Measurements from ENCODE around the gene SLC6A2.
"Not testable (repeated sequence)": the region's sequence is repeated elsewhere in the genome, so short reads cannot be mapped to it uniquely, and the experiment has no call there.

Gene SLC6A2

DNA sequence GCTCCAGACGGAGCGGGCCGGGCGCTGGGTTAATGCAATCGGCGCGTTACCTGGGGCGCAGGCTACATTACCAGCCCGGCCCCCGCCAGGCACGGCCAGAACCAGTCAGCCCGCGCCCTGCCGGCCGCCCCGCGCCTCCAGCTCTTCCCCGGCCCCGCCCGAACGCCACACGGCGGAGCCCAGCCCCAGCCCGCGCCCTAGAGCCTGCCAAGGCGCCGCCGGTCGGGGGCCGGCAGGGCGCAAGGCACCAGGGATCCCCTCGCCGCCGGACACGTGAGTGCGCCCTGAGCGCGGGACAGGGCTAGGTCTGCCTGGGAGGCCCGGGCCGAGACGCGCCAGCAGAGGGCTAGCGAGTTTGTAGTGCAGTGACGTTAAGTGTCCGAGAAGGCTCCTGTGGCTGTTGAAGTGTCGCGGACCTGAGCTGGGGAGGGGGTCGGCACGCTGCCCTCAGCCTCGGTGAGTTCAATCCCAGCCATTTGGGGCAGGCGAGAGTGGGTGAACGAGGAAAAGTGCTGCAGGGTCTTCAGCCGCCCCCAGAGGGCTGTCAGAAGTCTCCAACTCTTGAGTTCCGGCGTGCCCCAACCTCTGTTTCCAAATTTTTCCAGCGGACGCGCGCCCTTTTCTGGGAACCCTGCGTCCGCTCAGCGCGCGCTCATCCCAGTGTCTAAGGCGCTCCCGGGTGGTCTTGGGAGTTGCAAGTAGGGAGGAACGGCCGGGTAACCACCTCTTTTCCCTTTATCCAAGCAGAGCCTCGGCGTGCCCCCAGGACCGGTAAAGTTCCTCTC, at the start of gene SLC6A2:
Gene SLC6A2, plus strand, starts transcription at position 92 of the 785 bp plus-strand sequence. CDS start 707 bp downstream, outside the sequence.
- DNase-seq (ENCODE audit: low read depth): no peak

DNA sequence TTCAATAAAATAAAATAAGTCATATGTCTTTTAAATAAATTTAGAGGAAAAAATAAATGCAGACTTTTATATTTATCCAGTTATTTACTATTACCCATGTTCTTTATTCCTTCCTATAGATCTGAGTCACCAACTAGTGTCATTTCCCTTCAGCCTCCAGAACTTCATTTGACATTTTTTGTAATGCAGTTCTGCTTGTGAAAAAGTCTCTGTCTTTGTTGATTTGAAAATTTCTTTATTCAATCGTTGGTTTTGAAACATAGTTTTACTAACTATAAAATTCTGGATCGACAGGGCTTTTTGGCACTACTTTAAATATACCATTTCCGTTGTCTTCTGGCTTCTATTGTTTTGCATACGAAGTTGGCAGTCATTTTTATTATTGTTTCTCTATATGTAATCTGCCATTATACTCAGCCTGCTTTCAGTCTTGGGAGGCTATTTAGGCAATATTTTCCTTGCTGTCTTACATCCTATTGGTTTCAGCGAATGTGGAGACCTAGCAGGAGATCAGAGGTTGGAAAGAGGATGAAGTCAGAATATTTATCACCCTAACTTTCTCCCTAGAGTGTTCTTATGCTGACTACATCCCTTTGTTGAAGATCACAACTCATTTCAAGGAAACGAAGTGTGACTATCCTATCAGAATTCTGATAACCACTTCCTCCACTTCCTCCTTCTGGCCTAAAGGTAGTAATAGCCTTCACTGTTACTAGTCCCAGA, 42.0 kb upstream of the SLC6A2 start:
- DNase-seq (ENCODE audit: low read depth): no peak

GRCh38 chr16:55615071-55615470, 40.7 kb upstream of the SLC6A2 start:
- DNase-seq (ENCODE audit: low read depth): no peak

- DNase-seq (ENCODE audit: low read depth): not testable (repeated sequence)
Measured at GRCh38 chr16:55615670-55616069, 40.1 kb upstream of the SLC6A2 start.

GRCh38 chr16:55621771-55622170, 34.0 kb upstream of the SLC6A2 start:
- no peak for DNase-seq (ENCODE audit: low read depth)

DNA sequence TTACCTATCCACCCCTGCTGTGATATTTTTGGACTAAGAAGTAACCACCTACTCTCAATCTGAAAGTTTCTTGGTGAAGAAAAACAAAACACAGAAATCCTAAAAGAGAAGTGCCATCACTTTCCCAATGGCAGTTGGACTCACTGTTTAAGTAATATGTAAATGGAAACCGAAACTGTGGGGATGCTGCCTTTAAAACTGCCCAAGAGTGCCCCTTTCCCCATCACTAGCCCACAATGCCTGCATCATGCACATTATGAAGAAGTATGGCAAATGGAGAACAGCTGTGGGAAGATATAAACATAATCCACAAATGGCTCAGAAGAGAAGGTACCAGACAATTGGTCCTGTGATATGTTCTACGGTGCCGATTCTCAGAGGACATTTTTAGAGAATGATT, 33.5 kb upstream of the SLC6A2 start:
- DNase-seq (ENCODE audit: low read depth): no peak

DNA sequence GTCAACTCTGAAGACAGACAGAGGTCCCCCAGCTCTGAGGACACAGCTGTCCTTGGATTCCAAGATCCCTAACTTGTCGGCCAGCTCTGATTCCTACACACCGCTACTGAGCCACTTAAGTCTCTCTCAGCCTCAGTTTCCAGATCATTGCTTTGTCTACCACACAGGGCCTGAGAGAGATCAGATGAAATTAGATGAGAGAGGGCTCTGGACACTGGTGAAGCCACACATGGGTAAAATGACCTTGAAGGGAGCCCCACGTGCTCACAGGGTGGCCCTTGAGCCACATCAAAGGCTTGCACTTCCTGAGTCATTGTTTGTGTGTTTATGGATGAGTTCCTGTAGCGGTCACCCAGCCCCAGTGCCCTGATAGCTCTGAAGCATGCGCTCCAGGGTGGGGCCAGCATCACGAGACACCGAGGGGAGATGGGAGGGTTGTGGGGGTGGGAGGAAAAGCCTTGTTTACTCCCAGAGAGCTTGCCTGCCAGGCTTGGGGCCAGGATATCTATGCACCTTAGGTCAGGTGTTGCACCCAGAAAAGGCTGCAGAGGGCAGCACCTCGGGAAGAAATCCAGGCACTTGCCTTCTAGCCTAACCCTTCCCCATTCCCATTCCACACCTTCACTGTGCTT, 32.7 kb upstream of the SLC6A2 start:
- no peak for DNase-seq (ENCODE audit: low read depth)

DNA sequence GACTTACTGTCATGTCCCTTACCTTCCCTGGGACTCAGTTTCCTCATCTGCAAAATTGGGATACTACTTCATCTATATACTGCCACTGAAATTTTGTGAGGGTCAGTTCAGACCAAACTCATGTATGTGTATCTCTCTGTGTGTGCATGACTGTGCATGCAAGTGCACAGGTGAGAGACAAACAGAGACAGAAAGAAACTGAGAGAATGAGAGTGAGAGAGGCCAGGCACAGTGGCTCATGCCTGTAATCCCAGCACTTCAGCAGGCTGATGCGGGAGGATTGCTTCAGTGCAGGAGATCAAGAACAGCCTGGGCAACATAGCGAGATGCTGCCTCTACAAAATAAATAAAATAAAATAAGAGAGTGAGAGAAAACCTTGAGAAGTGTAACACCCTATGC, 32.1 kb upstream of the SLC6A2 start:
- DNase-seq (ENCODE audit: low read depth): no peak

- no peak for DNase-seq (ENCODE audit: low read depth)
Measured at GRCh38 chr16:55624696-55625095, 31.1 kb upstream of the SLC6A2 start.

GRCh38 chr16:55625843-55626242, 29.9 kb upstream of the SLC6A2 start:
- no peak for DNase-seq (ENCODE audit: low read depth)

GRCh38 chr16:55628306-55628968, 27.4 kb upstream of the SLC6A2 start:
- no peak for DNase-seq (ENCODE audit: low read depth)

GRCh38 chr16:55630774-55631173, 25.0 kb upstream of the SLC6A2 start:
- no peak for DNase-seq (ENCODE audit: low read depth)

DNA sequence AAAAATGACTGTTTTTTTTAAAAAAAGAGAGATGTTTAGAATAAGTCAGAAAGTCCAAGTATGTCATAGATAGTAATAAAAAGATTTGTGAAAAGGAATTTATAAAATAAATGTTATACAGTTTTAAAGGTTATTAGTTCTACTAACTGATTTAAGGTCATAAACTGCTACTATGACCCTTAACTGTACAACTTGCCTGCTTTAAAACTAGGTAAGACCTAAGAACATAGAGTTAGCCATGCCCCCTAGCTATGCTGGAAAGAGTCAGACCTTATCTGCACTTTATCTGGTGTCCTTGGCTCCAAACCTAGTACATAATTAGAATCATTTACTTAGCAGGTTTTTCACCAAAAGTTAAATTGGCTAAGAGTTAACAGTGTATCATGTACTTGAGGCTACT, 23.5 kb upstream of the SLC6A2 start:
- DNase-seq (ENCODE audit: low read depth): no peak

DNA sequence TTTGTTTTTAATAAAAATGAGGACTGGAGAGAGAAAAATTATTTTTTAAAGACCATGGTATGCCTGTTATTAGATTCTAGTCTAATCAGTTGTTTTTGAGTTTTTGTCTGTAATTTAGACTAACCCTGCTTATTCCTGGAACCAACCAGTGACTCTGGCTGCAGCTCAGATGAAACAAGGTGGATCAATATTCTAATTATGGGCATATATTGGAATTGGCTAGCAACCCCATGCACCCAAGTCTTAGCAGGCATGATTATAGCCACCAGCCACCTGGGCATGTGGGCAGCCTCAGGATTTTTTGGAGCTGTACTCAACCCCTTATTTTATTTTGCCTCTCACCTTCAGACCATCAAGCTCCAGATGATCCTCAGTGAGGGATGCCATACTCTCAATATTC, 21.6 kb upstream of the SLC6A2 start:
- DNase-seq (ENCODE audit: low read depth): no peak

- DNase-seq (ENCODE audit: low read depth): no peak
Measured at GRCh38 chr16:55638256-55638655, 17.5 kb upstream of the SLC6A2 start.

DNA sequence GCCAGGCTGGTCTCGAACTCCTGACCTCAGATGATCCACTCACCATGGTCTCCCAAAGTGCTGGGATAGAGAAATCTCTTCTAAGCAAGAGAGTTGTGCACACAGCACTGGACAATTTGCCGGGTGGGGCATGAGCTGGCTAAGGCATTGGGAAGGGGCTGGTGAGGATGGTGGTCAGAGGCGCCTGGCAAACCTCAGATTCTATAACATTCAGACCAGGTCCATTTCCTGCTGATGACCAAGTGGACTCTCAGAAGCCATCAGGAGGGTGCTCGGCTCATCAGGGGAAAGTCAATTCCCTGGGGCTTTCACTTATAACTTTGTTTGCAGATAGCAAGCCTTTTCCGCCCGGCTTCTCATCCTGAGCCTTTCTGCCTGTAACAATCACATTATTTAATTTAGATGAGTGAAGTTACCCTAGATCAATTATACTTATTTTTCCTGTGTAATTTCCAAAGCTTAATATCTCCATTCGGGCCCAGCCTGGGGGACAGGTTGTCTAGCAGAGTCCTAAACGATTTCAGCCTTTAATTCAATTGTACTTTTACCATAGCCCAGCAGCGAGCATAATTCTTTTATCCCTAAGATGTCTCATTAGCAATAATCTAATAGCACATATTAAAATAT, 15.0 kb upstream of the SLC6A2 start:
- no peak for DNase-seq (ENCODE audit: low read depth)

- no peak for DNase-seq (ENCODE audit: low read depth)
Measured at GRCh38 chr16:55641430-55642056, 14.2 kb upstream of the SLC6A2 start.

GRCh38 chr16:55642611-55643010, 13.2 kb upstream of the SLC6A2 start:
- DNase-seq (ENCODE audit: low read depth): no peak

GRCh38 chr16:55643161-55643970, 12.4 kb upstream of the SLC6A2 start:
- DNase-seq (ENCODE audit: low read depth): no peak

DNA sequence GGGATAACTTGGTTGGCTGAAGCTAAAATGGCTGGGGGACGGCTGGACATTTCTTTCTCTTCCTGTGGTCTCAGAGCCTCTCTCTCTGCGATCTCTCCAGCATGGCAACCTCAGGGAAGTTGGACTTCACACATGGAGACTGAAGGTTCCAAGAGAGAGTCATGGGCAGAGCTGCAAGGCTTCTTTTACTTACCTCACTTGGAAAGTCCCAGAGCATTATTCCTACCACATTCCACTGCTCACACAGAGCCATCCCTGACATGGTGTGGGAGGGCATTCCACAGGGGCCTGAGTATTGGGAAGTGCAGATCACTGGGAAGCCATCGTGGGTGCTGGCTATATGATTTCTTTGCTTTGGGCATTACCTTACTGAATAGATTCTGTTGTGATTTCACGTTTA, 9.8 kb upstream of the SLC6A2 start:
- DNase-seq (ENCODE audit: low read depth): no peak

GRCh38 chr16:55647343-55647742, 8.4 kb upstream of the SLC6A2 start:
- no peak for DNase-seq (ENCODE audit: low read depth)

All from stimulated activated CD8-positive, alpha-beta memory T cell treated with anti-CD3 and anti-CD28 coated beads, Interleukin-7, amount 100 ng/mL, for 24 hours (primary cell).